Tibial nerve (tissue), 4 donors: ENCODE data around the gene PNKD. TPM values are rescaled to one million over a fixed set of nuclear protein-coding genes. Genes with fewer than 3 reads are reported as not detected.

Experiments
- DNase-seq, 2 donors: peaks; one replicate each; pipeline ENCODE4 v3.0.0-alpha.2; 2019; ENCODE audit warnings: low spot score in 2 of 2
- H3K27ac ChIP-seq, 4 donors: fragments of 200-600 bp; sonication (generic) in 3 of 4; one replicate each; pipeline ENCODE4 v1.5.1; 2017 to 2019; ENCODE audit warnings: mild to moderate bottlenecking in 1 of 4
- H3K27me3 ChIP-seq, 2 donors: fragments of 200-600 bp; sonication (generic) in 1 of 2; one replicate each; pipeline versions ENCODE4 v1.5.1 to v1.6.0; 2017 to 2019
- H3K36me3 ChIP-seq, 3 donors: fragments of 200-600 bp; sonication (generic); one replicate each; pipeline ENCODE4 v1.5.1; 2018 to 2019
- H3K4me1 ChIP-seq, 4 donors: fragments of 200-600 bp; sonication (generic) in 3 of 4; one replicate each; pipeline ENCODE4 v1.5.1; 2017 to 2019
- H3K4me3 ChIP-seq, 4 donors: fragments of 200-600 bp; sonication (generic) in 3 of 4; one replicate each; pipeline ENCODE4 v1.5.1; 2017 to 2019; ENCODE audit warnings: mild to moderate bottlenecking in 1 of 4, moderate library complexity in 1 of 4
- H3K9me3 ChIP-seq, 4 donors: fragments of 200-600 bp; sonication (generic) in 3 of 4; one replicate each; pipeline ENCODE4 v1.5.1; 2017 to 2019
- CTCF ChIP-seq, 5 experiments: fragments of 200-600 bp in 3 of 5; fragments of 450-650 bp in 2 of 5; sonication (generic) in 3 of 5; IDR thresholded peaks; one replicate each; pipeline ENCODE4 v1.5.1; 2016 to 2019; ENCODE audit warnings: antibody characterized with exemption in 5 of 5, mild to moderate bottlenecking in 3 of 5, moderate library complexity in 2 of 5
- EP300 ChIP-seq, 2 donors: sonication (generic); formaldehyde crosslinking; IDR thresholded peaks; one replicate each; pipeline ENCODE4 v1.6.1; 2017; ENCODE audit warnings: antibody characterized with exemption in 2 of 2, mild to moderate bottlenecking in 1 of 2
- POLR2A ChIP-seq, 2 donors: fragments of 450-650 bp; IDR thresholded peaks; one replicate each; pipeline ENCODE4 v1.6.1; 2017; ENCODE audit warnings: antibody characterized with exemption in 2 of 2, mild to moderate bottlenecking in 2 of 2, moderate library complexity in 2 of 2
- WGBS, 2 donors: methylation state at CpG; one replicate each; pipeline ENCODE4 v1.1.5; 2018; 5-methylcytosine and 5-hydroxymethylcytosine counted together
- total RNA-seq, 4 donors: library from RNA; depleted of rRNA; stranded (reverse); fragments of >200 nt; gene quantifications; one replicate each; pipeline ENCODE4 v1.1.0, GENCODE V29; 2016

Gene PNKD
- total RNA-seq, 4 donors from 2014 or later: 62.3 to 68.9 (median 63.6) TPM

- Histone ChIP-seq H3K27ac (no peak overlapping the region), H3K4me1 (peaks cover 0 to 6% (median 2%) of the 10 kb centered on the region in 4 donors), H3K27me3 (no peaks in the 10 kb centered on the region), H3K36me3 (no peaks in the 10 kb centered on the region), H3K9me3 (no peaks in the 10 kb centered on the region), H3K4me3 (no peak overlapping the region)
- DNase-seq: no peak
- no peak for TF ChIP-seq POLR2A (IDR thresholded peaks at IDR 0.05)
- TF ChIP-seq EP300 (IDR thresholded peaks at IDR 0.05): no peak
- TF ChIP-seq CTCF (IDR thresholded peaks at IDR 0.05): no peak
- WGBS, 2 donors: 70 to 82% methylated on average over 4 of the region's 4 CpGs
These were observed 104.5 kb downstream of the PNKD start for GRCh38 chr2:218374795-218375194.

- H3K27ac ChIP-seq: no peak overlapping the region
- TF ChIP-seq CTCF (IDR thresholded peaks at IDR 0.05) (no peak), EP300 (IDR thresholded peaks at IDR 0.05) (no peak), POLR2A (IDR thresholded peaks at IDR 0.05) (no peak)
- no peak overlapping the region for H3K4me3 ChIP-seq
- no peak for DNase-seq
- no peaks in the 10 kb centered on the region for H3K36me3 ChIP-seq
- no peaks in the 10 kb centered on the region for H3K27me3 ChIP-seq
- no peaks in the 10 kb centered on the region for H3K9me3 ChIP-seq
- H3K4me1 ChIP-seq: peaks cover 0 to 3% (median 1%) of the 10 kb centered on the region in 4 donors
- 18 to 26% methylated on average over 2 of the region's 2 CpGs for WGBS, 2 donors
These were observed 104.9 kb downstream of the PNKD start for GRCh38 chr2:218375212-218375611.

- no peaks in the 10 kb centered on the region for H3K36me3 ChIP-seq
- 82 to 86% methylated on average over 5 of the region's 5 CpGs for WGBS, 2 donors
These were observed 107.7 kb downstream of the PNKD start for GRCh38 chr2:218378053-218378452.

GRCh38 chr2:218381916-218382366, 111.6 kb downstream of the PNKD start, which contains the start of gene SLC11A1:
SLC11A1 (plus strand) TSS chr2:218382273; CDS start chr2:218382369, 96 bp downstream.
- TF ChIP-seq CTCF (IDR thresholded peaks at IDR 0.05): no peak
- TF ChIP-seq EP300 (IDR thresholded peaks at IDR 0.05): peak; percentile 38 to 80
- peak in 1 of 2 donors; percentile 26 for TF ChIP-seq POLR2A (IDR thresholded peaks at IDR 0.05)
- Histone ChIP-seq H3K4me1 (no peaks in the 10 kb centered on the region), H3K9me3 (no peaks in the 10 kb centered on the region), H3K27me3 (no peaks in the 10 kb centered on the region), H3K36me3 (no peaks in the 10 kb centered on the region), H3K4me3 (peak within 1 kb of the TSS in 2 of 4 donors; percentile 15 to 30), H3K27ac (peak within 1 kb of the TSS in 3 of 4 donors; percentile 54 to 66 (median 59))
- 67 to 79% methylated on average over 13 of the region's 13 CpGs for WGBS, 2 donors
- peak in 1 of 2 donors; percentile 72 for DNase-seq

More at GRCh38 chr2:218378053-218378452, 107.7 kb downstream of the PNKD start:
- H3K27ac ChIP-seq: no peak overlapping the region
- TF ChIP-seq CTCF (IDR thresholded peaks at IDR 0.05) (no peak), POLR2A (IDR thresholded peaks at IDR 0.05) (no peak), EP300 (IDR thresholded peaks at IDR 0.05) (no peak)
- no peaks in the 10 kb centered on the region for H3K27me3 ChIP-seq
- no peak overlapping the region for H3K4me3 ChIP-seq
- DNase-seq: no peak
- H3K4me1 ChIP-seq: no peaks in the 10 kb centered on the region
- no peaks in the 10 kb centered on the region for H3K9me3 ChIP-seq

- no peak for DNase-seq
- peaks cover 0 to 8% (median 0%) of the 10 kb centered on the region in 4 donors for H3K4me1 ChIP-seq
- TF ChIP-seq CTCF (IDR thresholded peaks at IDR 0.05) (no peak), POLR2A (IDR thresholded peaks at IDR 0.05) (no peak), EP300 (IDR thresholded peaks at IDR 0.05) (no peak)
- 84 to 94% methylated on average over 6 of the region's 6 CpGs for WGBS, 2 donors
- no peaks in the 10 kb centered on the region for H3K9me3 ChIP-seq
- no peaks in the 10 kb centered on the region for H3K27me3 ChIP-seq
- H3K4me3 ChIP-seq: peak overlapping the region in 2 of 4 donors; percentile 15 to 30
- H3K36me3 ChIP-seq: no peaks in the 10 kb centered on the region
- peak overlapping the region in 2 of 4 donors; percentile 54 to 66 for H3K27ac ChIP-seq
These were observed 112.5 kb downstream of the PNKD start for GRCh38 chr2:218382785-218383184.
